Measurements from ENCODE around the gene PRKAR1A.
A peak's percentile ranks its signal among the peaks of the same experiment; 100 is the strongest.
"Not testable (repeated sequence)": the region's sequence is repeated elsewhere in the genome, so short reads cannot be mapped to it uniquely, and the experiment has no call there.

PRKAR1A gene

DNA sequence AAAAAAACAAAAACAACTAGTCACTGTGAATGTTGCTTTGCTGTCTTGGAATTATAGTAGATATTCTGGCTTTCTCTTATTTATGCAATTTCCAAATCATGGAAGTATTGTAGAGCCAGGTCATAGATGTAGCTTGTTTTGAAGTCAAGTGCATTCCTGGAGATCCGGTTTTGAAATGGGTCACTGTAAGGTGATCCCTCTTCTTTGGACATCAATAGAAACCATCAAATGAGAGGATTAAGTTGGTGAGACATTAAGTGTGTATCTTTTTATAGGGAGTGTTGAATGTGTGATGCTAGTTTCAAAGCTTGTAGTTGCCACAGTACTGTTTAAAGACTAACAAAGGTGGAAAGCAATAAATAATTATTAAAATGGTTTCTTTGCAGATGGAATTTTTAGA is 4.5 kb downstream of the PRKAR1A start:
- Mint-ChIP-seq H3K4me3 (no peak overlapping the region), H3K4me1 (ENCODE audit: low read depth in 2 of 2) (peaks cover 40 to 56% of the 10 kb centered on the region in 2 donors)

DNA sequence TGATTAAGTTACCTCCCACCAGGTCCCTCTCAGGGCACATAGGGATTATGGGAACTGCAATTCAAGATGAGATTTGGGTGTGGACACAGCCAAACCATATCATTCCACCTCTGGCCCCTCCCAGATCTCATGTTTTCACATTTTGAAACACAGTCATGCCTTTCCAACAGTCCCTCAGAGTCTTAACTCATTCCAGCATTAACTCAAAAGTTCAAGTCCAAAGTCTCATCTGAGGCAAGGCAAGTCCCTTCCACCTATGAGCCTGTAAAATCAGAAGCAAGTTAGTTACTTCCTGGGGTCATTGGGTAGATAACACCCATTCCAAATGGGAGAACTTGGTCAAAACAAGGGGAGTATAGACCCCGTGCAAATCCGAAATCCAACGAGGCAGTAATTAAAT is 5.4 kb downstream of the PRKAR1A start:
- not testable (repeated sequence) for H3K27me3 Mint-ChIP-seq; DNase-seq; ATAC-seq (replicated peaks); H3K4me3 Mint-ChIP-seq; H3K9me3 Mint-ChIP-seq
- Mint-ChIP-seq H3K27ac (peak overlapping the region in 1 of 2 donors; percentile 74), H3K4me1 (ENCODE audit: low read depth in 2 of 2) (peaks cover 42 to 63% of the 10 kb centered on the region in 2 donors), H3K36me3 (ENCODE audit: insufficient read depth) (peaks cover 41% of the 10 kb centered on the region)

More for the DNA sequence above, 4.5 kb downstream of the PRKAR1A start:
- H3K27ac Mint-ChIP-seq = peak overlapping the region in 1 of 2 donors; percentile 74
- H3K27me3 Mint-ChIP-seq = no peaks in the 10 kb centered on the region
- H3K9me3 Mint-ChIP-seq = no peaks in the 10 kb centered on the region
- ATAC-seq (replicated peaks) (no peak), DNase-seq (no peak)
- H3K36me3 Mint-ChIP-seq (ENCODE audit: insufficient read depth) = peaks cover 41% of the 10 kb centered on the region

GRCh38 chr17:68518063-68518815 is 6.0 kb downstream of the PRKAR1A start:
- Mint-ChIP-seq H3K36me3 (ENCODE audit: insufficient read depth) (peaks cover 42% of the 10 kb centered on the region), H3K27me3 (no peaks in the 10 kb centered on the region), H3K9me3 (no peaks in the 10 kb centered on the region), H3K4me3 (no peak overlapping the region), H3K27ac (peak overlapping the region in 1 of 2 donors; percentile 64), H3K4me1 (ENCODE audit: low read depth in 2 of 2) (peaks cover 40 to 61% of the 10 kb centered on the region in 2 donors)
- DNase-seq (no peak), ATAC-seq (replicated peaks) (no peak)

DNA sequence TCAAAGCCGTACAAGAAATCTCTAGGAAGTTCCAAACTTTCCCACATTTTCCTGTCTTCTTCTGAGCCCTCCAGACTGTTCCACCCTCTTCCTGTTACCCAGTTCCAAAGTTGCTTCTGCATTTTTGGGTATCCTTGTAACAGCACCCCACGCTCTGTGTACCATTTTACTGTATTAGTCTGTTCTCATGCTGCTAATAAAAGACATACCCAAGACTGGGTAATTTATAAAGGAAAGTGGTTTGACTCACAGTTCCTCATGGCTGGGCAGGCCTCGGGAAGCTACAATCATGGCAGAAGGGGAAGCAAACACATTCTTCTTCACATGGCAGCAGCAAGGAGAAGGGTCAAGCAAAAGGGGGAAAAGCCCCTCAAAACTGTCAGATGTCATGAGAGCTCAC is 6.8 kb downstream of the PRKAR1A start:
- not testable (repeated sequence) for DNase-seq; H3K9me3 Mint-ChIP-seq; H3K27me3 Mint-ChIP-seq; ATAC-seq (replicated peaks); H3K4me3 Mint-ChIP-seq
- H3K4me1 Mint-ChIP-seq (ENCODE audit: low read depth in 2 of 2) = peaks cover 35 to 53% of the 10 kb centered on the region in 2 donors
- H3K27ac Mint-ChIP-seq = peak overlapping the region; percentile 64 to 82
- H3K36me3 Mint-ChIP-seq (ENCODE audit: insufficient read depth) = peaks cover 49% of the 10 kb centered on the region

DNA sequence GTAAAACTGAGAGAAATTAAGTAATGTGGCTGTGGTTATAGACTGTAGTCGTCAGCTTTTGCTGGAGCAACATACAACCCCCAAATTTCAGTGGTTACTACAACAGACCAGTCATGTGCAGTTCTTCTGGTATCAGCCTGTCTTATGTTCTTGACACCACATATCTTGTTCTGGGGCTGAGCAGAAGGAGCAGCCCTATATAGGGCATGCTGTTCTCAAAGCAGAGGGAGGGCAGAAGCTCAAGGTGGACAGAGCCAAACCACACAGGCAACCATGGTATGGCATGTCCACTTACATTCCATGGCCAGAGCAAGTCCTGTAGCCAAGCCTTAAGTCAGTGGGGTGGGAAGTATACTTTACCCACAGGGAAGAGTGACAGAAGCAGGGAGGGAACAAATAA is 7.7 kb downstream of the PRKAR1A start:
- Mint-ChIP-seq H3K27ac (peak overlapping the region; percentile 64 to 82), H3K4me3 (peak overlapping the region in 1 of 2 donors; percentile 9), H3K4me1 (ENCODE audit: low read depth in 2 of 2) (peaks cover 27 to 45% of the 10 kb centered on the region in 2 donors), H3K27me3 (no peaks in the 10 kb centered on the region), H3K36me3 (ENCODE audit: insufficient read depth) (peaks cover 56% of the 10 kb centered on the region), H3K9me3 (no peaks in the 10 kb centered on the region)
- no peak for DNase-seq
- ATAC-seq (replicated peaks) = peak; percentile 32

DNA sequence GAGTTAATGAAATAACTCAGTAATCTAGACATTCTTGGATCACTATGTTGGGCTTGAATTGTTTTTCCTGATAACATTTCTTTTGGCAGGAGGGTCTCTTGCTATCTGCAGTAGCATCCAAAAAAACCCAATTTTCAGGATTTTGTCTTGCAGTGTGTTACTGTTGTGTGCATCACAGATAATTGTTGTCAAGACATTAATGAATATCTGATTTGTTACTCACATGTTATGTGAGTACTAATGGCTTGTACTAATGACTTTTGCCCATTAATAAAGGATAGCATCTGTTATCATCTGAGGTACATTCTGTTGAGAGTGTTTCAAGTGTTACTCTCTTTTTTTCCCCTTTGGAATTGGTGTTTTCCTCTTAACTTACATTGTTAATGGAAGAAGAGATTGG is 10.0 kb downstream of the PRKAR1A start:
- peaks cover 15 to 37% of the 10 kb centered on the region in 2 donors for H3K4me1 Mint-ChIP-seq (ENCODE audit: low read depth in 2 of 2)
- no peak for ATAC-seq (replicated peaks)
- no peak overlapping the region for H3K4me3 Mint-ChIP-seq
- H3K9me3 Mint-ChIP-seq = no peaks in the 10 kb centered on the region
- no peak for DNase-seq
- H3K27ac Mint-ChIP-seq = peak overlapping the region in 1 of 2 donors; percentile 38
- H3K27me3 Mint-ChIP-seq = no peaks in the 10 kb centered on the region
- peaks cover 62% of the 10 kb centered on the region for H3K36me3 Mint-ChIP-seq (ENCODE audit: insufficient read depth)

DNA sequence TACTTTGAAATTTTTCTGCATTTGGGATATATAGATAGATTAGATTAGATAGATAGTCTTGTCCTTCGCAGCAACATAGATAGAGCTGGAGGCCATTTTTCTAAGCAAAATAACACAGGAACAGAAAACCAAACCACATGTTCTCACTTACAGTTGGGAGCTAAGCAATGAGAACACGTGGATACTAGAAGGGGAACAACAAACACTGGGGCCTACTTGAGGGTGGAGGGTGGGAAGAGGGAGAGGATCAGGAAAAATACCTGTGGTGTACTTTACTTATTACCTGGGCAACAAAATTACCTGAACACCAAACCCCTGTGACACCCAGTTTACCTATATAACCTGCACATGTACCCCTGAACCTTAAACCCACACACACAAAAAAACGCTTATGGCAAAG is 14.3 kb downstream of the PRKAR1A start:
- H3K36me3 Mint-ChIP-seq (ENCODE audit: insufficient read depth) = peaks cover 96% of the 10 kb centered on the region
- ATAC-seq (replicated peaks) (no peak), DNase-seq (no peak)
- H3K9me3 Mint-ChIP-seq = no peaks in the 10 kb centered on the region
- H3K27me3 Mint-ChIP-seq = no peaks in the 10 kb centered on the region
- H3K27ac Mint-ChIP-seq = peak overlapping the region; percentile 35 to 44
- H3K4me1 Mint-ChIP-seq (ENCODE audit: low read depth in 2 of 2) = peaks cover 4 to 22% of the 10 kb centered on the region in 2 donors
- H3K4me3 Mint-ChIP-seq = no peak overlapping the region

- H3K27me3 Mint-ChIP-seq = no peaks in the 10 kb centered on the region
- H3K36me3 Mint-ChIP-seq (ENCODE audit: insufficient read depth) = peaks cover 99% of the 10 kb centered on the region
- H3K9me3 Mint-ChIP-seq = no peaks in the 10 kb centered on the region
- DNase-seq (no peak), ATAC-seq (replicated peaks) (no peak)
- peaks cover 4 to 17% of the 10 kb centered on the region in 2 donors for H3K4me1 Mint-ChIP-seq (ENCODE audit: low read depth in 2 of 2)
- H3K4me3 Mint-ChIP-seq = no peak overlapping the region
- peak overlapping the region; percentile 35 to 44 for H3K27ac Mint-ChIP-seq
These were observed 15.1 kb downstream of the PRKAR1A start for GRCh38 chr17:68527314-68527713.

DNA sequence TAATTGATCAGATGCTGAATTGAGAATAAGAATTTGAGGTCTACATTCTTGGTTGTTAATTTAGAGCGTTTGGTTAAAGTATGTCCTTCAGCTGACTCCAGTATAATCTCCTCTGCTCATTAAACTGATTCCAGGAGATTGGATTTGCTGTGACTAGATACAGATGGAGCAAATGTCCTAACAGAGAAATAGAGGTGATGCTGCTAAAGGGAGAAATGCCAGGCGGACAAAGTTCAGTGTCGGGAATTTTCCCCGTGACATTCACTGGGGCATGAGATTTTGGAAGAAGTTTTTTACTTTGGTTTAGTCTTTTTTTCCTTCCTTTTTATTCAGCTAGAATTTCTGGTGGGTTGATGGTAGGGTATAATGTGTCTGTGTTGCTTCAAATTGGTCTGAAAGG is 19.0 kb downstream of the PRKAR1A start:
- no peak overlapping the region for H3K4me3 Mint-ChIP-seq
- H3K27me3 Mint-ChIP-seq = no peaks in the 10 kb centered on the region
- H3K36me3 Mint-ChIP-seq (ENCODE audit: insufficient read depth) = peaks cover 90% of the 10 kb centered on the region
- H3K27ac Mint-ChIP-seq = peak overlapping the region; percentile 2 to 45
- no peaks in the 10 kb centered on the region for H3K9me3 Mint-ChIP-seq
- DNase-seq = no peak
- no peak for ATAC-seq (replicated peaks)
- peaks cover 3 to 12% of the 10 kb centered on the region in 2 donors for H3K4me1 Mint-ChIP-seq (ENCODE audit: low read depth in 2 of 2)

- no peaks in the 10 kb centered on the region for H3K27me3 Mint-ChIP-seq
- DNase-seq (no peak), ATAC-seq (replicated peaks) (no peak)
- peak overlapping the region in 1 of 2 donors; percentile 2 for H3K27ac Mint-ChIP-seq
- H3K36me3 Mint-ChIP-seq (ENCODE audit: insufficient read depth) = peaks cover 74% of the 10 kb centered on the region
- H3K4me1 Mint-ChIP-seq (ENCODE audit: low read depth in 2 of 2) = peaks cover 3 to 12% of the 10 kb centered on the region in 2 donors
- no peaks in the 10 kb centered on the region for H3K9me3 Mint-ChIP-seq
- no peak overlapping the region for H3K4me3 Mint-ChIP-seq
These were observed 20.6 kb downstream of the PRKAR1A start for GRCh38 chr17:68532826-68533225.

DNA sequence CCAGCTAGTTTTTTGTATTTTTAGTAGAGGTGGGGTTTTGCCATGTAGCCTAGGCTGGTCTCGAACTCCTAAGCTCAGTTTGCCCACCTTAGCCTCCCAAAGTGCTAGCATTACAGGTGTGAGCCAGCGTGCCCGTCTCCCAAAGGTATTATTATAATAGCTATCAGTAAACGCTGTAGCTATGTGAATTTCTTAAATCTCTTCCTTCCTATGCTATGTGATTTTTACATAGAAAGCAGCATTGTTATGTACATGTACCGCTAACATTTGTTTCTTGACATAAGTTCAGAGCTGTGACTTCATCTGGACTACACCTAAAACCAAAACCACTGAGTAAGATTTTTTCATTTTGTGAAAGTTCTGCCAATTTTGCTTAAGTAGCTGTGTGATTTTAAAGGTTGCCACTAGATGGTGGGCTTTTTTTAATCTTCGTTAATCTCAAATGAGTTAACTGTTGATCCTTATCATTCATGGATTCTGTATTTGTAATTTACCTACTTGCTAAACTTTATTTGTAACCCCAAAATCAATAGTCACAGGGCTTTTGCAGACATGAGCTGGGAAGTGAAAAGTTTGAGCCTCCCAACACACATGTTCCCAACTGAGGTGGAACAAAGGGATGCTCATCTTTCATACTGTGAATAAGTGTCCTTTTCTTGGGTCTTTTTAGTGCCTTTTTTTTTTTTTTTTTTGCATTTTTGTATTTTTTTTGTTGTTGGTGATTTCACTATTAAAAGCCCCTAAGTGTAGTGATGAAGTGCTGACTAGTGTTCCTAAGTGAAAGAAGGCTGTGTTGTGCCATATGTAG is 21.9 kb downstream of the PRKAR1A start:
- H3K9me3 Mint-ChIP-seq = no peaks in the 10 kb centered on the region
- peaks cover 69% of the 10 kb centered on the region for H3K36me3 Mint-ChIP-seq (ENCODE audit: insufficient read depth)
- H3K4me3 Mint-ChIP-seq = no peak overlapping the region
- ATAC-seq (replicated peaks) (no peak), DNase-seq (no peak)
- H3K4me1 Mint-ChIP-seq (ENCODE audit: low read depth in 2 of 2) = peaks cover 3 to 12% of the 10 kb centered on the region in 2 donors
- no peaks in the 10 kb centered on the region for H3K27me3 Mint-ChIP-seq
- H3K27ac Mint-ChIP-seq = peak overlapping the region in 1 of 2 donors; percentile 51

- H3K9me3 Mint-ChIP-seq = no peaks in the 10 kb centered on the region
- no peaks in the 10 kb centered on the region for H3K27me3 Mint-ChIP-seq
- peak overlapping the region; percentile 6 to 51 for H3K27ac Mint-ChIP-seq
- peaks cover 3 to 12% of the 10 kb centered on the region in 2 donors for H3K4me1 Mint-ChIP-seq (ENCODE audit: low read depth in 2 of 2)
- DNase-seq (no peak), ATAC-seq (replicated peaks) (no peak)
- H3K36me3 Mint-ChIP-seq (ENCODE audit: insufficient read depth) = peaks cover 63% of the 10 kb centered on the region
- H3K4me3 Mint-ChIP-seq = no peak overlapping the region
These were observed 22.5 kb downstream of the PRKAR1A start for GRCh38 chr17:68534695-68535088.

DNA sequence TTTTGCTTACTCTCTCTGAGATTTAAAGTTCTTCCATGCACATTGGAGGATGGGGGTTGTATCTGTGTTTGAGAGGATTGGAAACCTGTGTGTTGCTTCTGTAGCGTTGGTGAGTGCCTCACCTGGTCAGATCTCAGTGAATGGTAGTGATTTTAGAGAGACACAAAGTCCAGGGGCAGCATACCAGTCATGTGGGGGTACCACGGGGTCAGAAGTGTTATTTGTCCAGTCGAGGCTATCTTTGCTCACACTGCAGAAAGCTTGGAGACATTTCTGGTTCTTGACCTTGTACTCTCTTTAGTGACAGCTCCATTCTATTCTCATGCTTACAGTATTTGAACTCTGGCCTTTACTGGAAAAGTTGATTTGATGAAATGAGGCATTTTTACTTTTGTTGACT is 23.7 kb downstream of the PRKAR1A start:
- H3K9me3 Mint-ChIP-seq = no peaks in the 10 kb centered on the region
- H3K4me1 Mint-ChIP-seq (ENCODE audit: low read depth in 2 of 2) = peaks cover 3 to 6% of the 10 kb centered on the region in 2 donors
- H3K4me3 Mint-ChIP-seq = no peak overlapping the region
- H3K27ac Mint-ChIP-seq = peak overlapping the region in 1 of 2 donors; percentile 7
- H3K36me3 Mint-ChIP-seq (ENCODE audit: insufficient read depth) = peaks cover 51% of the 10 kb centered on the region
- ATAC-seq (replicated peaks) (no peak), DNase-seq (no peak)
- no peaks in the 10 kb centered on the region for H3K27me3 Mint-ChIP-seq

Data from effector memory CD8-positive, alpha-beta T cell (primary cell).